ENCODE results near the gene POC1A.

DNA sequence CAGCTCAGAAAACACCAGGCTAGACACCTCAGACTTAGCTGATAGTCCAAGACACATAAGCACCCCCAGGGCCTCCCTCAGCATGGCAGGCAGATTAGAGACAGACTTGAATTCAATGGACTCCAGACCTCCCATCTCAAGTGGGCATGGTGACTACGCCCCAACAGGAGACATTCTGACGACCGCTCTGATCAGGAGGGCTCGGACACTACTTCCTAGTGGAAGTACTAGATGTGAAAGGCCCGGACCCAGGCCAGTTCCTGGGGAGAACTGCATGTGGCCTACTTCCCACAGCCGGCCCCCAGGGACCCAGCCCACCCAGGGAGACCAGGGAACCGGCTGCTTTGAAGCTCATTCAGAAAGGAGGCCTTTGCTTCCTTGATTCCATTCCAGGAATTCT, 16.9 kb downstream of the POC1A start:
- TF ChIP-seq POLR2AphosphoS5 (IDR thresholded peaks at IDR 0.05; ENCODE audit: low read depth, low read length) (no peak), CTCF (IDR thresholded peaks at IDR 0.05) (no peak), SIN3A (IDR thresholded peaks at IDR 0.05; ENCODE audit: borderline replicate concordance, insufficient read depth, low read depth, low read length) (no peak)

Measured in Panc1 (cell line).